Tibial nerve (tissue), 4 donors: ENCODE measurements around the gene CIBAR2.

ENCODE experiments used
- CTCF ChIP-seq, 5 experiments: fragments of 200-600 bp in 3 of 5; fragments of 450-650 bp in 2 of 5; sonication (generic) in 3 of 5; IDR thresholded peaks; one replicate each; pipeline ENCODE4 v1.5.1; 2016 to 2019; ENCODE audit warnings: antibody characterized with exemption in 5 of 5, mild to moderate bottlenecking in 3 of 5, moderate library complexity in 2 of 5
- EP300 ChIP-seq, 2 donors: sonication (generic); formaldehyde crosslinking; IDR thresholded peaks; one replicate each; pipeline ENCODE4 v1.6.1; 2017; ENCODE audit warnings: antibody characterized with exemption in 2 of 2, mild to moderate bottlenecking in 1 of 2

- TF ChIP-seq EP300 (IDR thresholded peaks at IDR 0.05), result no peak
- no peak for TF ChIP-seq CTCF (IDR thresholded peaks at IDR 0.05)
These were observed 53.4 kb downstream of the CIBAR2 start for GRCh38 chr16:85058909-85059308.
